Stimulated activated CD8-positive, alpha-beta memory T cell treated with anti-CD3 and anti-CD28 coated beads, Interleukin-15, amount 100 ng/mL, for 48 hours (primary cell): Measurements from ENCODE around the gene NDUFAF5.

ENCODE experiments used
- DNase-seq, 2 donors: peaks; one replicate each; pipeline ENCODE4 v3.0.0-alpha.2; 2020; ENCODE audit warnings: low read depth in 2 of 2

Gene NDUFAF5

GRCh38 chr20:13821876-13822275 lies 37.0 kb downstream of the NDUFAF5 start:
- no peak for DNase-seq

DNA sequence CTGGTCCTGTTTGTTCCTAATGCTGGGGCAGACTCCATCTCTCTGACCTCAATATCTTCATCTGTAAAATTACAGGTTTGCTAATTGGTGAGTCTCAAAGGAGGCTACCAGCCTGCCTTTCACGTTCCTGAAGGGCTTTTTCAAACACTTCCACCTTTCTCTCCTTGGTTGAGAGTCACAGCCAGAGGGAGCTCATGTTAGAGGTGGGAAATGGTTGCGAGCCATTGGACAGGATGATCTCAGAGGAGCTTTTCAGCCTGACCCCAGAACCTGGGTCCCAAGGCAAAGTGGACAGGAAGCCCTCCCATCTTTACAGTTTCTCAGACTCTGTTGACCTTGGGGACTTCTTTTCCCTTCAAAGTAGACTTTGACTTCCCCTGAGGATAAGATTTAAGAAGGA lies 37.6 kb downstream of the NDUFAF5 start:
- no peak for DNase-seq

- no peak for DNase-seq
These were observed 39.6 kb downstream of the NDUFAF5 start for GRCh38 chr20:13824459-13824858.

- DNase-seq, result no peak
These were observed 40.6 kb downstream of the NDUFAF5 start for GRCh38 chr20:13825465-13825864.

- DNase-seq, result no peak
These were observed 46.6 kb downstream of the NDUFAF5 start for GRCh38 chr20:13831476-13831875.

GRCh38 chr20:13838664-13839063 lies 53.8 kb downstream of the NDUFAF5 start:
- DNase-seq, result no peak

- no peak for DNase-seq
These were observed 54.7 kb downstream of the NDUFAF5 start for GRCh38 chr20:13839421-13840092.

DNA sequence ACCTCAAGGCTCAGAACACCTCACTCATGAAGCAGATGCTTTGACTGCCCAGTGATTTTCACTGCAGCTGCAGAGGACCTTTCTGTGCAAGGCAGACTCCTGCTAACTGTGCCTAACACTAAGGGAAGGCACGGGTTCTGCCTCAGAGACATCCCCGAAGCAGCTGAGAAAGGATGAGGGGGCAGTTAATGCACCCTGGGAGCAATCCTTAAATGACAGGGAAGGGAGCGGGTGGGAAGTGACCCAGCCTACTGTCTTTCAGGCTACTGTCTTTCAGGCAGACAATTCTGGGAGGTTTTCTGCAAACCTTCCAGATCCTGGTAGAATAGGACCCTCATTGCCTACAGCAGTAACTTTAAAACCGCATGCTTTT lies 55.3 kb downstream of the NDUFAF5 start:
- DNase-seq, result no peak

GRCh38 chr20:13841206-13841605 lies 56.4 kb downstream of the NDUFAF5 start:
- DNase-seq, result no peak

GRCh38 chr20:13844296-13844695 lies 59.5 kb downstream of the NDUFAF5 start:
- DNase-seq, result no peak

DNA sequence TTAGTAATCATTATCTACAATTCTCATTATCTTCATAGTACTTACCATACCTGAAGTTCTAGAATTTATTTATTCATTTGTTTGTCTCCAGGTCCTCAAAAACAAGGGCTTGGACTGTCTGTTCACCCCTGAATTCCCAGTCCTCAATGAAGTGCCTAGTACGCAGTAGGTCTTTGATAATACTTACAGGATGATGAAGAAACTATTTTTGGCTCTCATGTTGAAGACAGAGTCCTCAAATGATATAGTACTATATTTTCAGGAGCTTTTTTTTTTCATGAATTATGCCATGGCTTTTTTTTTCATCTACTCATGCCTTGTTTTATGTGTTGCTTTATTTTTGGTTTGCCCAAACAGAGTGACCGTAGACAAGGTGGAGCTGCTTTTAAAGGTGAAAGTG lies 66.5 kb downstream of the NDUFAF5 start:
- no peak for DNase-seq

GRCh38 chr20:13852306-13852705 lies 67.5 kb downstream of the NDUFAF5 start:
- DNase-seq, result no peak

GRCh38 chr20:13855613-13856012 lies 70.8 kb downstream of the NDUFAF5 start:
- no peak for DNase-seq

GRCh38 chr20:13856354-13856753 lies 71.5 kb downstream of the NDUFAF5 start:
- no peak for DNase-seq

DNA sequence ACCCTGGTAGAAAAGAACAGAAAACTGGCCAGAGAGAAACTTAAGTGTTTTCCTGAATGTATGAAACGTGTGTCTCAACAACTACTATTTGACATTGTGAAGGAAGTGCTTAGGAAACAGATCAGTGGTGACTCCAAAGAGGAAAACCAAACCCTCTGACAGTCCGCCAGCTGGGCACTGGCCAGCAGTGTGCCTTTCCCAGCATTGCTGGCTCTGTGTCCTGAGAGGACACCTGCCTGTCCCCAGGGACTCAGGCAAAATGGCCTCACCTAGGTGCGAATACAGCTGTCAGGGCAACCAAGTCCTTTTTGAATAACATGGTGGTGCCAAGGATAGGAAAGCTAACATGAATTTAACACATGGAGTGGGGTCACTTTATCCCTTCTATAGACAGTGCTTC lies 72.5 kb downstream of the NDUFAF5 start:
- DNase-seq, result no peak

DNA sequence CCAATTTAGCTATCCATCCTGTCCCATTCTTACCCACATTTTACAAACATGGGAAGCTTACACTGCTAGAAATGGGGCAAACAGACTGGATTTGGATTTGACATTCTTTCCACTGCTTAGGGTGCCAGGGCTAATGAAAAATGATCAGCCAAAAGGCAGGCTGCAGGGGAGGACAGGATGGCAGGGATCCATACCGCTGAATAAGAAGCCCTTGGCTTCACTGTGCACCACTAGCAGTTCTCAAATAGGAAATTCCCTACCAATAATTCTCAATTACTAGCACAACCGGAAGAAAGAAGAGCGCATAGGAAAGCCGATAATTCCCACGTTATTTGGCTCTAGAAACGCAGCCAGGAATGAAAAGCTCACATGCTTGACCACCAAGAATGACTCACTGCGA lies 73.1 kb downstream of the NDUFAF5 start:
- DNase-seq, result no peak

- no peak for DNase-seq
These were observed 73.6 kb downstream of the NDUFAF5 start for GRCh38 chr20:13858439-13858838.

GRCh38 chr20:13858871-13859270 lies 74.0 kb downstream of the NDUFAF5 start:
- no peak for DNase-seq

- DNase-seq, result no peak
These were observed 77.4 kb downstream of the NDUFAF5 start for GRCh38 chr20:13862245-13862644.

DNA sequence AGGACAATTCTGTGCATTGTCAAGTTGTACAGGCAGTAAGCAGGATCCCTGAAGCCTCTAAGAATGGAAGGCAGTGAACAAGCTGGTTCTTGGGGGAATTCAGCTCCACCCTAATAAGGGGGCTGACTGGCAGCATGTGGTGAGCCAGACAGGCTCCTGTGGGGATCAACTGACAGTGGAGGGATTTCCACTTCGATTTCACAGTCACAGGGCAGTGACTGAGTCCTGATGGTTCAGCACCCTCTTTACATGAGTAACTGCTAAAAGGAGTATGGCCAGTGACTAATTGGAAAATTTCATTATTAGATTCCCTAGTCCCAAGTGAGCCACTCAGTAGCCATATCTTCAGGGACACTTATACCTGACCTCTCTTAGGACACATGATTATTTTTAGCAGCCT lies 78.4 kb downstream of the NDUFAF5 start:
- DNase-seq, result no peak

- DNase-seq, result no peak
These were observed 80.3 kb downstream of the NDUFAF5 start for GRCh38 chr20:13865156-13865555.

DNA sequence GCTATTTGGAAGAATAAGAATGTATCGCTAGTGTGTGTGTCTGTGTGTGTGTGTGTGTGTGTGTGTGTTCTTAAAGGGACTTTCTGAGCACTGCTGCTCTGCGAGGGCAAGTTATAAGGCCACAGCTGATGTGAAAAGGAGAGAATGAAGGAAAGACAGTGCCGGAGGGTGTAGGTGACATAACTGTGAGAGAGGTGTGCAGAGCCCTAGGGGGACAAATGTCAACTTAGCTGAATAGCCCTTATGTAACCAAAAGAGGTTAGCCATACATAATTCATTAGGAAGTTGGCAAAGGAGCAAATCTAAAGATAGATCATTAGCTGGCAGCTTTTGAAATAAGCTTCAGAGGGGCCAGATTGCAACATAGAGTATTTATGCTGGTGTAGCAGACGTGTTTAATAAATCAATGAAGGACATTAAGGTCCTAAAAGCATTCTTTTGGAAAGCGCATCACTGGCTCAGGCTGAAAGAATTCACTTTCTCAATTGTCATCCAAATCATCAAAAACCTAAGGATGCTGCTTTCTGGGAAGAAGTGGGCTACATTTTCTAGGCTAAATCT lies 81.0 kb downstream of the NDUFAF5 start:
- no peak for DNase-seq

DNA sequence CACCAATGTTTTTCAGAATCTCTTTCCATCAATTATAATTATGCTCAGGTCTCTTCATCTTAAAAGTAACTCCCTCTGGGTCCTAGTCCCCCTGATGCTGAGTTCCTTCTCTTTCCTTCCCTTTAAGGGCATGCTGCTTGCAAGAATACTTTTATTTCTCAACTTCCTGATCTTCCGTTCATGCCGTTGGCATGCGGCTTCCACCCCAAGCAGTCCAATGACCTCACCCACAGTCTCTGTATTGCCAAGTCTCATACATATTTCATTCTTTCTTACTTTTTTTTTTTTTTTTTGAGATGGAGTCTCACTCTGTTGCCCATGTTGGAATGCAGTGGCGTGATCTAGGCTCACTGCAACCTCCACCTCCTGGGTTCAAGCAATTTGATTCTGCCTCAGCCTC lies 83.5 kb downstream of the NDUFAF5 start:
- DNase-seq, result no peak

- DNase-seq, result no peak
These were observed 85.4 kb downstream of the NDUFAF5 start for GRCh38 chr20:13870170-13870748.
